ENCODE data around the gene ARL8A. TPM values are rescaled to one million over a fixed set of nuclear protein-coding genes. Genes with fewer than 3 reads are reported as not detected.

ARL8A gene
- total RNA-seq, 2 experiments from 2014 or later: 25.1 to 44.6 TPM

DNA sequence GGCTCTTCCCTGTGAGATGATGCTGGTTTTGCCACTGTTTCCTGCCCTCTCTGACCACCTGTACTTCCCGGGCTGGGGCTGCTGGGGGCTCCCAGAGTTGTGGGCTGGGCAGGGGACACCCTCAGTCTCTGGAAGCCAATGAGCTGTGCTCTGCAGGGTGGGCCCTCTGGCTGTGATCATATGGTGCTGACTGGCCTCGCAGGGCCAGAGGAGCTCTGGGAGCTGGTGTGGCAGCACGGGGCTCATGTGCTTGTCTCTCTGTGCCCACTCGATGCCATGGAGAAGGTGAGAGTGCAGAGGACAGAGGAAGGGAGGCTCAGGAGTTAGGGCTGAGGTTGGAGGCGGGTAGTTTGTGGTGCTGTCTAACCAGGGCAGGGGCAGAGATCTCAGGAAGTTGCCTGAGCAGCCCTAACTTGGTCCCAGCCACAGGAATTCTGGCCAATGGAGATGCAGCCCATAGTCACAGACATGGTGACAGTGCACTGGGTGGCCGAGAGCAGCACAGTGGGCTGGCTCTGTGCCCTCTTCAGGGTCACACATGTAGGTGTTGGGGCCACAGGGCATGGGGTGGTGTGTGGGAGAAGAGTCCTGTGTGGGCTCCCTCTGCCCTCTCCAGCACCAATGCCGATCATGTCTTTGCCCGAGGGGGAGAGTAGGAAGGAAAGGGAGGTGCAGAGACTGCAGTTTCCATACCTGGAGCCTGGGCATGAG is 43.3 kb upstream of the ARL8A start:
- intact Hi-C loops (cut with micrococcal nuclease; ENCODE audit: unreplicated experiment): loop anchor here (5.0 to 10.0 kb wide), 2 partner anchors 427 to 529 kb away; no protein-coding TSS in a partner anchor
- CTCF ChIA-PET (ENCODE audit: unreplicated experiment): interaction anchor here (0.6 kb wide), 2 partner anchors 11 to 297 kb away, joined by 3 read pairs; no protein-coding TSS in a partner anchor
- POLR2A ChIA-PET: no interaction called here
- H3K27ac ChIP-seq (ENCODE audit: low read depth, low read length, poor library complexity, severe bottlenecking): no peak overlapping the region
- no peaks in the 10 kb centered on the region for H4K20me1 ChIP-seq (ENCODE audit: insufficient read depth, low read length)
- DNase-seq (ENCODE audit: low spot score): no peak
- no peak overlapping the region for H3K4me3 ChIP-seq (ENCODE audit: low read depth, low read length, poor library complexity, severe bottlenecking)
- no peaks in the 10 kb centered on the region for H3K36me3 ChIP-seq (ENCODE audit: insufficient read depth, low read length)
- no peaks in the 10 kb centered on the region for H3K4me1 ChIP-seq (ENCODE audit: insufficient read depth, low read length, poor library complexity, severe bottlenecking)
- TF ChIP-seq EZH2phosphoT487 (IDR thresholded peaks at IDR 0.05; ENCODE audit: borderline replicate concordance, low read depth, low read length): no peak
- TF ChIP-seq, protein P1, sequence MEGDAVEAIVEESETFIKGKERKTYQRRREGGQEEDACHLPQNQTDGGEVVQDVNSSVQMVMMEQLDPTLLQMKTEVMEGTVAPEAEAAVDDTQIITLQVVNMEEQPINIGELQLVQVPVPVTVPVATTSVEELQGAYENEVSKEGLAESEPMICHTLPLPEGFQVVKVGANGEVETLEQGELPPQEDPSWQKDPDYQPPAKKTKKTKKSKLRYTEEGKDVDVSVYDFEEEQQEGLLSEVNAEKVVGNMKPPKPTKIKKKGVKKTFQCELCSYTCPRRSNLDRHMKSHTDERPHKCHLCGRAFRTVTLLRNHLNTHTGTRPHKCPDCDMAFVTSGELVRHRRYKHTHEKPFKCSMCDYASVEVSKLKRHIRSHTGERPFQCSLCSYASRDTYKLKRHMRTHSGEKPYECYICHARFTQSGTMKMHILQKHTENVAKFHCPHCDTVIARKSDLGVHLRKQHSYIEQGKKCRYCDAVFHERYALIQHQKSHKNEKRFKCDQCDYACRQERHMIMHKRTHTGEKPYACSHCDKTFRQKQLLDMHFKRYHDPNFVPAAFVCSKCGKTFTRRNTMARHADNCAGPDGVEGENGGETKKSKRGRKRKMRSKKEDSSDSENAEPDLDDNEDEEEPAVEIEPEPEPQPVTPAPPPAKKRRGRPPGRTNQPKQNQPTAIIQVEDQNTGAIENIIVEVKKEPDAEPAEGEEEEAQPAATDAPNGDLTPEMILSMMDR (conservative IDR thresholded peaks at IDR 0.05; ENCODE audit: low read length): no peak
- H3K79me2 ChIP-seq (ENCODE audit: insufficient read depth, low read depth, low read length): no peaks in the 10 kb centered on the region
- no peaks in the 10 kb centered on the region for H3K9me2 ChIP-seq (ENCODE audit: insufficient read depth, low read length)
- BruUV-seq (replicated peaks): no TSS peak
- no peaks in the 10 kb centered on the region for H3K9me3 ChIP-seq (ENCODE audit: low read length)
- no peak overlapping the region for H3K4me2 ChIP-seq (ENCODE audit: low read length)
- H2AFZ ChIP-seq (ENCODE audit: low read length): no peak overlapping the region

DNA sequence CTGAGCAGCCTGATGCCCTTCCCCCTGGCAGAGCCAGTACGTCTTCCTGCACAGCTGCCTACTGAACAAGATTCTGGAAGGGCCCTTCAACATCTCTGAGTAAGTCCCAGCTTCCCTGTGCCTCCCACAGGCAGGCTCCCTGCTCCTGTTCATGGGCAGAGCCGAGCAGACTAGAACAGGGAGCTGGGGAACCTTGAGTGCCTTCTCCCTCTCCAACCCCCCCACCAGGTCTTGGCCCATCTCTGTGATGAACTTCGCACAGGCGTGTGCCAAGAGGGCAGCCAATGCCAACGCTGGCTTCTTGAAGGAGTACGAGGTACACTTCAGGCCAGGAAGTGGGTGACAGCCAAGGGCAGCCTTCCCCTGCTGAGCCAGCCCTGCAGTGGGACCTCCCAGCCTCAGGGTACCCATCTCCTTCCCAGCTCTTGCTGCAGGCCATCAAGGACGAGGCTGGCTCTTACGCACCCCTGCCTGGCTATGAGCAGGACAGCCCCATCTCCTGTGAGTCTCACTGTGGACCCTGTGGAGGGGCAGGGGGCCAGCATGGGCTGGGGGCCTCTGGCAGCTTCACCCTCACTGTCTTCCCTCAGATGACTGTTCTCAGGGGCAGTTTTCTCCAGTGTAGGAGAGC is 42.6 kb upstream of the ARL8A start:
- intact Hi-C loops (cut with micrococcal nuclease; ENCODE audit: unreplicated experiment): loop anchor here (5.0 to 10.0 kb wide), 2 partner anchors 428 to 530 kb away; no protein-coding TSS in a partner anchor
- BruUV-seq (replicated peaks): no TSS peak

More for the DNA sequence above, 42.6 kb upstream of the ARL8A start:
- CTCF ChIA-PET (ENCODE audit: unreplicated experiment): interaction anchor here (0.6 kb wide), 1 partner anchor 296 kb away, joined by 3 read pairs; no protein-coding TSS in a partner anchor
- Histone ChIP-seq H4K20me1 (ENCODE audit: insufficient read depth, low read length) (no peaks in the 10 kb centered on the region), H2AFZ (ENCODE audit: low read length) (no peak overlapping the region), H3K79me2 (ENCODE audit: insufficient read depth, low read depth, low read length) (no peaks in the 10 kb centered on the region), H3K9me2 (ENCODE audit: insufficient read depth, low read length) (no peaks in the 10 kb centered on the region), H3K4me3 (ENCODE audit: low read depth, low read length, poor library complexity, severe bottlenecking) (no peak overlapping the region), H3K27ac (ENCODE audit: low read depth, low read length, poor library complexity, severe bottlenecking) (no peak overlapping the region), H3K4me1 (ENCODE audit: insufficient read depth, low read length, poor library complexity, severe bottlenecking) (no peaks in the 10 kb centered on the region), H3K36me3 (ENCODE audit: insufficient read depth, low read length) (no peaks in the 10 kb centered on the region), H3K9me3 (ENCODE audit: low read length) (no peaks in the 10 kb centered on the region), H3K4me2 (ENCODE audit: low read length) (no peak overlapping the region)
- POLR2A ChIA-PET: no interaction called here
- no peak for DNase-seq (ENCODE audit: low spot score)
- TF ChIP-seq, protein P1 (conservative IDR thresholded peaks at IDR 0.05; ENCODE audit: low read length): no peak
- TF ChIP-seq EZH2phosphoT487 (IDR thresholded peaks at IDR 0.05; ENCODE audit: borderline replicate concordance, low read depth, low read length): no peak
